SH-SY5Y (cell line): ENCODE results near the gene PECR.

Experiments used
- GATA2 ChIP-seq: IDR thresholded peaks from 2 replicates; pipeline ENCODE4 v1.6.1; 2011; ENCODE audit warnings: mild to moderate bottlenecking, low read depth, low read length
- GATA3 ChIP-seq: IDR thresholded peaks from 2 replicates; pipeline ENCODE4 v1.6.1; 2011; ENCODE audit warnings: low read depth, mild to moderate bottlenecking, low read length, moderate library complexity

The PECR gene

DNA sequence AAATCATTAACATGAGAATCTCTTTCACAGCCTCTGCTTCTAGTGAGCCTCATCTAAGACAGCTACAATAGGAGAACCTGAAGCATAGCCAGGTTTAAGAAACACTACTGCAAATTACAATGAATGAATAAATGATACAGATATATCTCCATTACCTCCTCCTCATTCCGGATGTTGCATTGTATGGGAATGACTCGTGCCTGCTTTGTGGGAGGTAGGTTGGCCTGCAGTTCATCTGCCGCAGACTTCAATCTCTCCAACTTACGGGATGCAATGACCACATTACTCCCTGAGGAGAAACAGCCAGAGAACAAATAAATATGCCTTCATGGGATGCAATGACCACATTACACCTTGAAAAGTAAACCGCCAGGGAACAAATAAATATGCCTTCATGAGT, 15.4 kb downstream of the PECR start:
- TF ChIP-seq GATA3 (no peak), GATA2 (no peak)

- TF ChIP-seq GATA3, result no peak
- TF ChIP-seq GATA2, result no peak
Observed at GRCh38 chr2:216064665-216065064, 16.9 kb downstream of the PECR start.

- no peak for TF ChIP-seq GATA2
- no peak for TF ChIP-seq GATA3
Observed at GRCh38 chr2:216064014-216064630, 17.5 kb downstream of the PECR start.

DNA sequence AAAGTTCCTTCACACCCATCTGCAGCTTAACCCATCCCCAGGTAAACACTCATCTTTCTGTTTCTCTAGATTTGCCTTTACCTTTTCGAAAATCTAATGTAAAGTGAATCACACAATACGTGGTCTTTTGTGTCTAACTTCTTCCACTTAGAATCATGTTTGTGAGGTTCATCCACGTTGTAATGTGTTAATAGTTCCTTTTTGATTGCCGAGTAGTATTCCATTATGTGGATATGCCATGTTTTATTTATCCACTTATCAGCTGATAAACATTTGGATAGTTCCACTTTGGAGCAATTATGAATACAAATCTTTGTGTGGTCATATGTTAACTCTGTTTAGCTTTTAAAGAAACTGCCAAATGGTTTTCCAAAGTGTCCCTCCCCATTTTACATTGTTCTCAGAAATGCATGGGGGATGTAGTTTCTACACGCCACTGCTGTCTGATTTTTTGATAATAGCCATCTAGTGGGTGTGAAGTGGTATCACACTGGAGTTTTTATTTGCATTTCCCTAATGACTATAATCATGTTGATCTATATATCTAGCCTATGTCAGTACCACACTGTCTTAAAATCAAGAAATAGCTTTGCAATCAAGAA, 22.3 kb downstream of the PECR start:
- TF ChIP-seq GATA3 (no peak), GATA2 (no peak)

DNA sequence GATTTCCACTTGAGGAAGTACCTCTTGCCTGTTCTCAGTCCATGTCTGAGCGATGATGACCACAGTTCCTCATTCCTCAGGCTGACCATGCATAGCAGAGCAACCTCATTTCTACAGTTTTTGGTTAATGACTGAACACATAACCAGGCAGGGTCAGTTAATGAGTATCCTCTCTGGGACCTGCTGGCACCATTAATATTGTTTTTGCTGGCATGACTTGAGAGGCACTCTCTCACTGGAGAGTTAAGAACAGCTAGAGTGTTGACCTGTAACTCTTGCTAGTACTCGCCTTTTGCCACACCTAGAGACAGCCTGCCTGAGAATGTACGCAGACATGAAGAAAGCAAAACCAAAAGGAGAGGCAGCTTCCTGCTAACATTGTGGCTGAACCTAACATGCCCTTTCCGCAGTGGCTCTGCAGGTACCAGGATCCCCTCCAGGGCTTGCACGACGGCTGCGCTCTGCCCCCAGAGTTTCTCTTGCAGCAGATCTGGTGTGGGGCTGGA, 23.9 kb downstream of the PECR start:
- TF ChIP-seq GATA2, result no peak
- no peak for TF ChIP-seq GATA3

DNA sequence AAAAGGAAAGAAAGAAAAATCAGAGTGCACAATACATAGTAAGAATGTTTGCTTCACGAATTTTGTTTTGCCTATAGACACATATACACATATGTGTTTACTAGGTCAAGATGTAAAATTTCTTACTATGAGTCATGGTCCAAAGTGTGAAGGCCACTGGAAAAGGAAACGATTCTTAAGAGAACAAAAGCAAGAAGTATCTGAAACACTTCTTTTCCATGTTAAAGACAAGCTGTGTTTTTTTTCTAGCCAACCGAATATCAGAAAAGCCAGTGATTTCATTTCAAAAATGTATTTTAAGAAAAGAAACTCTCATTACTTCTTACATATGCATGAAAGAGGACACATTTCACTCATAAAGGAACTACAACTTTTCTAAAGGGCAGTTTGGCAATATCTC, 24.9 kb downstream of the PECR start:
- no peak for TF ChIP-seq GATA2
- TF ChIP-seq GATA3, result no peak

GRCh38 chr2:216055680-216056079, 25.9 kb downstream of the PECR start:
- no peak for TF ChIP-seq GATA3

GRCh38 chr2:216052420-216052819, 29.2 kb downstream of the PECR start:
- TF ChIP-seq GATA3 (no peak), GATA2 (no peak)

DNA sequence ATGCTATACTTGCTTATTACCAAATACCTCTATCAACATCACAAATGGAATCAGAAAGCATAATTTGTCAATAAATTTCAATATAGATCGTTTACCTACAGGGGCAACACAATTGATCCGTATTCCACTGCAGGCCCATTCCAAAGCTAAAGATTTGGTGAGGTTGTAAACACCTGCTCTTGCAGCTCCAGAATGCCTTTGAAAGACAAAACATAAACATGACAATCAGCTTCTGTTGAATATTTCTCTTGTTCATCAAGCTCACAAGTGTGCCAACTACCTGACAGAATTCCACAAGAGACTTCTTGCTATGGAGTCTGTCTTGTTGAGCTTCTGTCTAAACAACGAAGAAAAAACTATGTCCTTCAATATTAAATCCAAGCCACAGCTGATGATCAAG, 30.3 kb downstream of the PECR start:
- TF ChIP-seq GATA3 (no peak), GATA2 (no peak)

DNA sequence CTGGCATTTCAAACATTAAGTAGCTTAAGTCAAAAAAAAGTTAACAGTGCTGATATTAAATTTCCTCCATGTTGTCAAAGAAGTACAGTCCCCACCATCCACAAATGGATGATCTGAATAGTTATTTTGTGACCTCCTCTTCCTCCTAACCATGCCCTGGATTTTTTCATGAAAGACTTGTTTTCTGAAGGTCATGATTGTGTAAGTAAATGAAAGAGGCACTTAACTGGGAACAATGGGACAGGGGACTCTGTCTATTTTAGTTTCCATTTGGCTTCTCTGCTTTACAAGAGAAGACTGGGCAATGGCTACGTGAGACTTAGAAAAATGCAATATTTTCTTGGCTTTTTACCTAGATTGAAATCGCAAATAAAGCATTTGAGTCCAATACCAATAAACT, 32.2 kb downstream of the PECR start:
- no peak for TF ChIP-seq GATA3
- no peak for TF ChIP-seq GATA2

GRCh38 chr2:216047397-216047796, 34.2 kb downstream of the PECR start:
- no peak for TF ChIP-seq GATA3
- no peak for TF ChIP-seq GATA2

- TF ChIP-seq GATA3 (no peak), GATA2 (no peak)
Observed at GRCh38 chr2:216044883-216045486, 36.6 kb downstream of the PECR start.

DNA sequence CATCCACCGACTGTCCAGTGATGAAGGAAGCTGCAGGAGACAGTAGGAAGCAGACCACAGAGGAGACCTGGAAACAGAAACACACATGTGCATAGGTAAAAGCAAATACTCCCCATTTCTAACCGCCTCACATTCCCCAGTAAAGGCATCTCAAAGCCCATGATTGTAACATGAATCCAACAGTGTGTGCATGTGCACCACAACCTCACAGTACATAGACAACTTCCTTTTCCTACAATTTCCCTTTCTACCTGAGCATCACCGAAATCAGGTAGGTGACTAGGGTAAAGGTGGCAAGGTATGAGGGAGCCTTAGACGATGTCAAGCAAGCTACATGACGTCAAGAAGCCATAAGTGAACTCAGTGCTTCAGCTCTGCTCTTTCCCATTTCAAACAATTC, 37.7 kb downstream of the PECR start:
- no peak for TF ChIP-seq GATA2
- TF ChIP-seq GATA3, result no peak

DNA sequence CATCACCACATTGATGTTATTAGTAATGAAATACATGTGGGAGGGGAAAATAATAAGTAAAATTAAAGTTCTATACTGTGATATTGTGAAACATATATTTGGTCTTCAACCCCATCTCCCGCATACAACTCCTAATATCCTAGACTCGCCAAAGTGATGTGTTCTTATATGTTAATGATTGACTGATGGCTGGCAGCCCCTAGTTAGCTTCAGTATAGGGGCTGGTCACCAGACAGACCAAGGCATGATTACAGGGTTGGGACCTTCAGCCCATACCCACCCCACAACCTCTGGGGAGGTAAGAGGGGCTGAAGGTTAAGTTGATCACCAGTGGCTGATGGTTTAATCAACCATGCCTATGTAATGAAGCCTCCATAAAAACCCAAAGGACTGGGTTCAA, 40.2 kb downstream of the PECR start:
- no peak for TF ChIP-seq GATA3
- TF ChIP-seq GATA2, result no peak

DNA sequence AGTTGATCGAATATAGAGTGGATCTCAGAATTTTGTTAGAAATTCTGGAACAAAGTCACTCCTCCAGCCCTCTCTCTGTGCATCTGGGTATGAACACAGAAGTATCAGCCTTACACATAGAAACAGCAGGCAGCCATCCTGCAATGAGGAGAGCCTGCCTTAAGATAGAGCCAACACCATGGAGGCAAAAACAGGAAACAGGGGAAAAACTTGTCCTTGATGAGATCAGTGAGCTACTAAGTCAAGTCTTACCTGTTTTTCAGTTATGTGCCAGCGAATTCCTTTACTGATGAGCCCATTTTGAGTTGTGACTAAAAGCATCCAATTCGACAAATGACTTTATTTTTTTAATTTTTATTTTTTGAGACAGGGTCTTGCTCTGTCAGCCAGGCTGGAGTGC, 41.7 kb downstream of the PECR start:
- no peak for TF ChIP-seq GATA3
- TF ChIP-seq GATA2, result no peak

DNA sequence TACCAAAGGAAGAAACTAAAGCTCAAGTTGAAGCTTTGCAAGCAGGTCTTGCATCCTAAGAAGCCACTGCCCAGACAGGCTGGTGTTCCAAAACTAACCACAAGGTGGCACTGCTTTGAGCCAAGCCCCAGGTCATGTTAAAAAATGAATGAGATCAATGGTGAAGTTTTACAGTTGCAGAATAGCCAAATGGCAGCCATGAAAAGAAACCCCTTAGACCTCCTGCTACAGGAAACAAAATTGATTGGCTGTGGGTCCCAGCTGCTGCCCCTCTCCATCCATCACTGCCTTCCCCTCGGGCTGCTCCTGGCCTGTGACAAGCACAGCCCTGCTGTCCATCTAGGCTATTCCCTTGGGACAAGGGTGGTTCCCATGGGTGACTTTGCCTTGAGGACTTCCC, 47.5 kb downstream of the PECR start:
- TF ChIP-seq GATA3, result no peak
- no peak for TF ChIP-seq GATA2

- TF ChIP-seq GATA3 (no peak), GATA2 (no peak)
Observed at GRCh38 chr2:216033403-216033802, 48.2 kb downstream of the PECR start.
